GM12875 (cell line): ENCODE measurements around the gene TATDN2.

Experiments
- H3K4me3 ChIP-seq: one replicate; pipeline ENCODE4 v1.5.1; 2011; ENCODE audit warnings: low read depth, low read length, control low read depth
- TF ChIP-seq, protein P1 (sequence below): IDR thresholded peaks from 2 replicates; pipeline ENCODE4 v1.5.1; 2011; ENCODE audit warnings: low read depth, mild to moderate bottlenecking, control low read depth, inconsistent platforms, low read length, moderate library complexity, borderline replicate concordance; ENCODE audit not compliant: insufficient read depth

The TATDN2 gene

DNA sequence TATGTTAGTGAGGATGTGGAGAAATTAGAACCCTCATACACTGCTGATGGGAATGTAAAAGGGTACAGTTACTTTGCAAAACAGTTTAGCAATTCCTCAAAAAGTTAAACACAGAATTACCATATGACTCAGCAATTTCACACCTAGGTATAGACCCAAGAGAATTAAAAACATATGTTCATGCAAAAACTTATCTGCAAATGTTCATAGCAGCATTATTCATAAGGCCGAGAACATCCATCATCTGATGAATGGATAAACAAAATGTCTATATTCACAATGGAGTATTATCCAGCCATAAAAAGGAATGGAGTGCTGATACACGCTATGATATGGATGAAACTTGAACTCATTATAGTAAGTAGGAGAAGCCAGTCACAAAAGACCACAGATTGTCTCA, 62.3 kb downstream of the TATDN2 start:
- TF ChIP-seq, protein P1, sequence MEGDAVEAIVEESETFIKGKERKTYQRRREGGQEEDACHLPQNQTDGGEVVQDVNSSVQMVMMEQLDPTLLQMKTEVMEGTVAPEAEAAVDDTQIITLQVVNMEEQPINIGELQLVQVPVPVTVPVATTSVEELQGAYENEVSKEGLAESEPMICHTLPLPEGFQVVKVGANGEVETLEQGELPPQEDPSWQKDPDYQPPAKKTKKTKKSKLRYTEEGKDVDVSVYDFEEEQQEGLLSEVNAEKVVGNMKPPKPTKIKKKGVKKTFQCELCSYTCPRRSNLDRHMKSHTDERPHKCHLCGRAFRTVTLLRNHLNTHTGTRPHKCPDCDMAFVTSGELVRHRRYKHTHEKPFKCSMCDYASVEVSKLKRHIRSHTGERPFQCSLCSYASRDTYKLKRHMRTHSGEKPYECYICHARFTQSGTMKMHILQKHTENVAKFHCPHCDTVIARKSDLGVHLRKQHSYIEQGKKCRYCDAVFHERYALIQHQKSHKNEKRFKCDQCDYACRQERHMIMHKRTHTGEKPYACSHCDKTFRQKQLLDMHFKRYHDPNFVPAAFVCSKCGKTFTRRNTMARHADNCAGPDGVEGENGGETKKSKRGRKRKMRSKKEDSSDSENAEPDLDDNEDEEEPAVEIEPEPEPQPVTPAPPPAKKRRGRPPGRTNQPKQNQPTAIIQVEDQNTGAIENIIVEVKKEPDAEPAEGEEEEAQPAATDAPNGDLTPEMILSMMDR = no peak
- no peak overlapping the region for H3K4me3 ChIP-seq

DNA sequence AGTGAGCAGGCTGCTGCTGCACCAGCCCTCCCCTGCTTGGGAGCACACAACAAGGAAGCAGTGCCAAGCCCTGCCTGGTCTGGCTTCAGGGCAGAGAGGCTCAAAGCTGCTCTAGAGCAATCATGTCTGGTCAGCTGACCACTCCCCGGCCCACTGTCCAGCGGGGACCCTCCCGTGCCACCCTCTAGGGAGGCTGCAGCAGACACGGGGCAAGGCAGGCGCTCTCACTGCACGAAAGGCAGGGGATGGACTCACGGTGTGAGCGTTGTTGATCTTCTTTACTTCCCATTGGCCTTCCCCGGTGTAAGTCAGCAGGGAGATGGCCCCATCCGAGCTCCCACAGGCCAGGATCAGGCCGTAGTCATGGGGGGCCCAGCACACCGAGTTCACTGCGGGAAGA, 63.5 kb downstream of the TATDN2 start:
- TF ChIP-seq, protein P1 = no peak

DNA sequence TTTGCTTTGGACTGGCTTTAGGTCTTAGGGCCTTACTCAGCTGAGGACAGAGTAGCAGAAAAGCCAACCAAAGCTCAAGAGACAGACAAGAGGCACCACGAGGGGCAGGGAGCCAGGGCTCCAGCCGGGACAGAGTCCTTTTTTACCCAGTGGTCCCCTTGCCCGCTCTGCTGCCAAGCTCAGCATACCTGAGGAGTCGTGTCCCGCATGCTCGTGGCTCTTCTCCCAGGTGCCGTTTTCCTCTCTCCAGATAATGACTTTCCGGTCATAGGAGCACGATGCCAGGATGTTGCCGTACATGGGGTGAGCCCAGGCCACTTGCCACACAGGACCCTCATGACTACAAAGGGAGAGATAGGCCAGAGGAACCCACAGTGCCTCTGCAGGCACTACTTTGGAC, 64.1 kb downstream of the TATDN2 start:
- H3K4me3 ChIP-seq = no peak overlapping the region

More for the DNA sequence above, 63.5 kb downstream of the TATDN2 start:
- no peak overlapping the region for H3K4me3 ChIP-seq

DNA sequence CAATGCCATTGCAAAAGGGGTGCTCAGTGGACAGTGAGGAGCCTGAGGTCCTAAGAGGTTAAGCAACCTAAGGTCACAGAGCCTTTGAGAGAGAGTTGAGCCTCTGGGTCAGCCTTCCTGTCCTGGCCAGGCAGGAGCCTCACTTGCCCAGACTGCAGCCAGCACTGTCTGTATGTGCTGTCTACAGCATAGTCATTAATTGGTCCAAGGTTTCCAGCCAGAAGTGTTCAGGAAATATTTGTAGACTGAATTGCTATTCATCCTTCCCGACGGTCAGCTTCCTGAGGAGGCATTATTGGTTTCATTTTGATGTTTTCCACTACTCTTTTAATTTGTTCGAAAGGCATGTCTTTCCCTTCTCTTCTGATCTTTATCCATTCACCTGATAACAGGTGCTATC, 64.6 kb downstream of the TATDN2 start:
- no peak overlapping the region for H3K4me3 ChIP-seq
- TF ChIP-seq, protein P1 = no peak

More for the DNA sequence above, 64.1 kb downstream of the TATDN2 start:
- TF ChIP-seq, protein P1 = no peak

DNA sequence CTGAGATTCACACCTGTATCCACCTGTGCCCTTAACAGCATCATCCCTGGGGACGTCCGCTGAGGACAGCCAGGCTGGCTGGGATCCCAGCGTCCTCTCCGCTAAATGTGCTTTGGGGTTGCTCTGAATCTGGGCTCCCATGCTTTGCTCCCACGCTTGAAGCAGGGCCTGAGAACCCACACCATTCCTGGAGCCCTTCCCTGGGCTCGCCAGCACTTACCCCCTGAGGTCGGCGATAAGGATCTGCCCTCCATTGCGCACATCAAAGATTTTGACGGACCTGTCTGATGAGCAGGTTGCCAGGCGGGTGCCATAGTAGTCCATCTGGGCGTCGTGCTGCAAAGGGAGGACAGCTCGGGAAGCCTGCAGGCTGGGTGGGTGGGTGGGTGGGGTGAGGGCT, 66.8 kb downstream of the TATDN2 start:
- TF ChIP-seq, protein P1 = no peak
- H3K4me3 ChIP-seq = no peak overlapping the region

DNA sequence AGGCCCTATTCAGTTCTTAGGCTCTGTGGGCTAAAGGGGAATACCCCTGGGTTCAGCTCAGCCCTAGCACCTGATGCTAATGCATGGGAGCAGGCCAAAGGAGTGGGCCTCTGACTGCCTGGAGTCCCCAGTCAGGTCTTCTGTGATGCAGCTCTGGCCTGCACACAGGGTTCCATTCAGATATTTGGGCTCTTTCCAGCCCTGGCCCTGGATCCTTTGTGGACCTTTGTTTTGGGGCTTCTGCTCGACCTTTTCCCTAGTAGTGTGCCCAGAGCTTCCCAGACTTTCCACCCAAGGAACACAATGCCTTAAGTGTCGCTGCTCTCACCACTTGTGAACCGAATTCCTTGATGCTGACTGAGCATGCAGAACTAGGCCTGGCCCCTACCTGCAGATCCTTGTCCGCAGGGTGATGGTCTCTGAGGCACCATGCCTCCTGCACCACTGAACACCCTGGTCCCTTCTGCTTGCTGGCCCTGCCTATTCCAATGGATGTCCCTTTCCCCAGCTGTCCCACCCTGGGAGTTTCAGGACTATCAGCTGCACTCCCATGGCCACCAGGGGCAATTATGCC, 67.6 kb downstream of the TATDN2 start:
- H3K4me3 ChIP-seq = no peak overlapping the region
- TF ChIP-seq, protein P1 = no peak

DNA sequence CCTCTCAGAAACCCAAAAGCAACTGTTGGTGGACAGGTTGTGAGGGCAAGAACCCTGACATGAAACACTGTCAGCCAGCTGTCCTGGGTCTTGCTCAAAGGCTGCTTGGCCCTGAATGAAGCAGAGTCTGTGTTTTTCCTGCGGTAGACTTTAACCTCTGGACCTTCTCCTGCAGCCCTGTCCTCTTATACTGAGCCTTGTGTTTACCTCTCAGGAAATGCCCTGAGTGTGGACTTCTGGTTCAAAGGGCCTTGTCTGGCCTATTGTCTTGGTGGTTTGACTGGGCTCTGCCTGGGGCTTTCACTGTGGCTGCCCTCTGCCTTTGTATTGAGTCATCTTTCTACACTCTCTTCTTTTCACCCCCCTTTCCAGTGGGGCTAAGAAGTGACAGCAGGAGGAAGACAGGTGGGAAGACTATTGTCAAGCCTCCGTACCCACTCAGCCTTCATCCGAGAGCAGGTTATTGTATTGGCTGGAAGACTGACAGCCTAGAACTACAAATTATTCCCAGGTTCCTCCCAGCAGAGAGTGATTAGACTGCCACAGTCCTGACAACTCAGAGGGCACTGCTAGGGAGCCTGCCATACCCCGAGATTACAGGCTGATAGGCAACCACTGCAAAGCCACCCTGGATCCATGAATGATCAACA, 69.2 kb downstream of the TATDN2 start:
- no peak overlapping the region for H3K4me3 ChIP-seq
- TF ChIP-seq, protein P1 = no peak
